Neutrophil (primary cell): Measurements from ENCODE around the gene MAP4.

Experiments used
- H3K27ac ChIP-seq: fragments of 200-600 bp; sonication (generic); 2 replicates; pipeline ENCODE4 v1.5.1; 2016; ENCODE audit warnings: mild to moderate bottlenecking, moderate library complexity
- H3K27me3 ChIP-seq: fragments of 200-600 bp; sonication (generic); 2 replicates; pipeline ENCODE4 v1.6.0; 2016; ENCODE audit warnings: mild to moderate bottlenecking
- H3K36me3 ChIP-seq: fragments of 200-600 bp; sonication (generic); 2 replicates; pipeline ENCODE4 v1.5.1; 2017
- H3K4me1 ChIP-seq, 2 experiments: fragments of 200-600 bp in 1 of 2; sonication (generic) in 1 of 2; 1 replicate in 1 of 2; 2 replicates in 1 of 2; pipeline versions ENCODE4 v1.5.1 to v1.6.1; 2013 to 2016; ENCODE audit warnings: low read depth in 1 of 2, low read length in 1 of 2, mild to moderate bottlenecking in 1 of 2, moderate library complexity in 1 of 2; ENCODE audit not compliant: control insufficient read depth in 1 of 2, insufficient read depth in 1 of 2
- H3K4me3 ChIP-seq, 2 experiments: fragments of 200-600 bp in 1 of 2; sonication (generic) in 1 of 2; 1 replicate in 1 of 2; 2 replicates in 1 of 2; pipeline ENCODE4 v1.5.1; 2013 to 2016; ENCODE audit warnings: low read depth in 1 of 2, low read length in 1 of 2, mild to moderate bottlenecking in 1 of 2, moderate library complexity in 1 of 2
- H3K9me3 ChIP-seq: fragments of 200-600 bp; sonication (generic); 2 replicates; pipeline ENCODE4 v1.5.1; 2016
- TF ChIP-seq, protein P1 (sequence below): fragments of 200-600 bp; sonication (generic); IDR thresholded peaks from 2 replicates; pipeline ENCODE4 v1.5.1; 2016; ENCODE audit warnings: antibody characterized with exemption

Gene MAP4

DNA sequence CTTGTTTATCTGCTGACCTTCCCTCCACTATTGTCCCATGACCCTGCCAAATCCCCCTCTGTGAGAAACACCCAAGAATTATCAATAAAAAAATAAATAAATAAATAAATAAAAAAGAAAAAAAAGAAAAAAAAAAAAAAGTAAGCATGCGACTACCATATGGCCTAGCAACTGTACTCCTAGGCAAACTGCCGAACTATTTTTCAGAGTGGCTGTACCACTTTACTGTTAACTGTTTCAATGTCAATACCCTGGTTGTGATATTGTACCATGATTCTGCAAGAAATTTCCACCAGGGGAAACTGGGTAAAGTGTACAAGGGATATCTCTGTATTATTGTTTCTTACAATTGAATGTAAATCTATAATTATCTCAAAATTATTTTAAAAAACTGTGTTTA lies 41.3 kb upstream of the MAP4 start:
- Histone ChIP-seq H3K4me1 (no peaks in the 10 kb centered on the region), H3K27me3 (no peaks in the 10 kb centered on the region), H3K4me3 (no peak overlapping the region), H3K27ac (no peak overlapping the region), H3K9me3 (no peaks in the 10 kb centered on the region), H3K36me3 (no peaks in the 10 kb centered on the region)
- TF ChIP-seq, protein P1, sequence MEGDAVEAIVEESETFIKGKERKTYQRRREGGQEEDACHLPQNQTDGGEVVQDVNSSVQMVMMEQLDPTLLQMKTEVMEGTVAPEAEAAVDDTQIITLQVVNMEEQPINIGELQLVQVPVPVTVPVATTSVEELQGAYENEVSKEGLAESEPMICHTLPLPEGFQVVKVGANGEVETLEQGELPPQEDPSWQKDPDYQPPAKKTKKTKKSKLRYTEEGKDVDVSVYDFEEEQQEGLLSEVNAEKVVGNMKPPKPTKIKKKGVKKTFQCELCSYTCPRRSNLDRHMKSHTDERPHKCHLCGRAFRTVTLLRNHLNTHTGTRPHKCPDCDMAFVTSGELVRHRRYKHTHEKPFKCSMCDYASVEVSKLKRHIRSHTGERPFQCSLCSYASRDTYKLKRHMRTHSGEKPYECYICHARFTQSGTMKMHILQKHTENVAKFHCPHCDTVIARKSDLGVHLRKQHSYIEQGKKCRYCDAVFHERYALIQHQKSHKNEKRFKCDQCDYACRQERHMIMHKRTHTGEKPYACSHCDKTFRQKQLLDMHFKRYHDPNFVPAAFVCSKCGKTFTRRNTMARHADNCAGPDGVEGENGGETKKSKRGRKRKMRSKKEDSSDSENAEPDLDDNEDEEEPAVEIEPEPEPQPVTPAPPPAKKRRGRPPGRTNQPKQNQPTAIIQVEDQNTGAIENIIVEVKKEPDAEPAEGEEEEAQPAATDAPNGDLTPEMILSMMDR, result no peak

DNA sequence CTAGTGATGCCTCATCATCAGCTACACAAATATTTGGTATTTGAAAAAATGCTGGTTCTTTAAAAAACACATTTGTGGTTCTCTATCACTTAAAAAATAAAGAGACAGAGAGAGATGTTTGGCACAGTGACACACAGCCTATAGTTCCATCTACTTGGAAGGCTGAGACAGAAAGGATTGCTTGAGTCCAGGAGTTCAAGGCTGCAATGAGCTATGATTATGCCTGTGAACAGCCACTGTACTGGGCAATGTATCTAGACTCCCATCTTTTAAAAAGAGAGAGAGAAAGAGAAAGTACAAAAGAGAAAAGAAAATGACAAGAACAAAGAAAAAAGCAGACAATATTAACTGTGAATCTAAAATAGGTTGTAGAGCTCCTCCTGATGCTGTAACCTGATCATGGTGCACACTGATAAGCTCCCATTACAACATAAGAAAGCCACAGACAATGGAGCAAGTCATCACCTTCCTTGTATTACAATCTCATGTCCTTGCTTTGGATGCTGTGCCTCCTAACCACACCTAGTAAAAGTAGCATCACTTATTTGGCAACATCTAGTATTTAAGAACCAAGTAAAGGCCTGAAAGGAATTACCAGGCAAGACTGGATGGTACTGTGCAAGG lies 31.7 kb upstream of the MAP4 start:
- Histone ChIP-seq H3K9me3 (no peaks in the 10 kb centered on the region), H3K4me3 (no peak overlapping the region), H3K4me1 (peaks cover 0 to 4% of the 10 kb centered on the region in 2 experiments), H3K36me3 (no peaks in the 10 kb centered on the region), H3K27ac (no peak overlapping the region), H3K27me3 (no peaks in the 10 kb centered on the region)
- TF ChIP-seq, protein P1, result no peak

DNA sequence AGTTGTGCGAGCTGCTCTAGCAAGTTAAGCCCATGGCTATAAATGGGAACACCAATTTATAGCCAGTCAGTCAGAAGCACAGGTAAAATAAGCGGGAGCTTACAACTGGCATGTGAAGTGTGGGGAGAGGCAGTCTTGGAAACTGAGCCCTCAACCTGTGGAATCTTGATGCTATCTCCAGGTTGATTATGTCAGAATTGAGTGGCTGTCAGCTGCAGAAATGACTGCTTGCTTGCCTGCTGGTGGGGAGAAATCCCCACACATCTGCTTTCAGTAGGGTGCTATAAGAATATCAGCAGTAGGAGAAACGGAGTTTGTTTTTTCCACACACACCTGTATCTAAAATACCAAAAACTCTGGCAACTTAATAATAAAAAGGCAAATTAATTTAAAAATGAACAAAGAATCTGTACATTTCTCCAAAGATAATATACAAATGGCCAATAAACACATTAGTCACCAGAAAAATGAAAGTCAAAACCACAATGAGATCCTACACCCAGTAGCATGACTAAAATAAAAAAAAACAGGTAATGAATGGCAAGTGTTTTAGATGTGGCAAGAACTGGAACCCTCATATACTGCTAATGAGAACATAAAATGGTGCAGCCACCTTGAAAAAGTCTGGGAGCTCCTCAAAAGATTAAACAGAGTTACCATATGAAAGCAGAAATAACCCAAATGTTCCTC lies 26.0 kb upstream of the MAP4 start:
- H3K27me3 ChIP-seq, result no peaks in the 10 kb centered on the region
- no peaks in the 10 kb centered on the region for H3K4me1 ChIP-seq
- H3K9me3 ChIP-seq, result no peaks in the 10 kb centered on the region
- no peak overlapping the region for H3K4me3 ChIP-seq
- TF ChIP-seq, protein P1, result no peak
- H3K36me3 ChIP-seq, result no peaks in the 10 kb centered on the region
- no peak overlapping the region for H3K27ac ChIP-seq

DNA sequence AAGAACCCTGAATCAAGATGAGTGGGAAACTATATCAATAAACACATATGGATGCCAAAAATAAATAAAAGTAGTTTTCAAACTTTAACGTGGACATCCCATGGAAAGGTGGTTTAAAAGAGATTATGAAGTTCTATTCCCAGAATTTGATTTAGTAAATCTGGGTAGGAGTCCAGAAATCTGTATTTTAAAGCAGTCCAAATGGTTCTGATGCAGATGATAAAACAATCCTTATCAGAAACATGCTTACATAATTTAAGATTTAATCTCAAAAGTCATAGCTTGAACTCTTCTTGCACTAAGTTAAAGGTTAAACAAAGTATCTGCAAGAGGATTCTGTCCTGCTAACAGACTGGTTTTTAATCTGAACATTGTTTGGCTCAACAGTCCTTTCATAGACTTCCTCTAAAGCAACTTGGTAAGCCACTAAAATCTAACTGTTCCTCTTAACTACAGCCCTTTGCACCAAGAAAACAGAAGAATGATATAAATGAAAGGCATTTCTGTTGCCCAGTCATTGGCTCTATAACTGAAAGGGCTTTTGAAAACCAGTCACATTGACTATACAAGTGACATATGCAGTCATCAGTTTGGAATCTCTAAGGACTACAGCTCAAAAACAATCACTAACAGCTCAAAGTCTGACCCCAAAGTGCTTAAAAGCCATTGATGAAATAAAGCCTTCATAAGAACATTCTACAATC lies 23.4 kb upstream of the MAP4 start:
- Histone ChIP-seq H3K27ac (no peak overlapping the region), H3K36me3 (no peaks in the 10 kb centered on the region), H3K4me3 (no peak overlapping the region), H3K27me3 (no peaks in the 10 kb centered on the region), H3K4me1 (no peaks in the 10 kb centered on the region), H3K9me3 (no peaks in the 10 kb centered on the region)
- TF ChIP-seq, protein P1, result no peak

DNA sequence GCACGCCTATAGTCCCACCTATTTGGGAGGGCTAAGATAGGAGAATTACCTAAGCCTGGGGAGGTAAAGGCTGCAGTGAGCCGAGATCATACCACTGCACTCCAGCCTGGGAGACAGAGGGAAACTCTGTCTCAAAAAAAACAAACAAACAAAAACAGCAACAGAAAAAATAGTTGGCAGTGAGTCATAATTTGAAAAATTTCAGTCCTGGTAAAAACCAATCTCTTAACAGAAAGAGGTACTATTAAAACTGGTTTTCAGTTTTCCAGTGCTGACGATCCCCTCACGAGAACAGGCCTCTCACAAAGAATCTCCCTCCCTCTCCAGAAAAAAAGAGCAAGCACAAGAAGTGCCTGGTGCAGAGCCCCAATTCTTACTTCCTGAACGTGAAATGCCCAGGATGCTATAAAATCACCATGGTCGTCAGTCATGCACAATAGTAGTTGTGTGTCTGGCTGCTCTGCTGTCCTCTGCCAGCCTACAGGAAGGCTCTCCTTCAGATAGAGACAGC lies 22.8 kb upstream of the MAP4 start:
- Histone ChIP-seq H3K36me3 (no peaks in the 10 kb centered on the region), H3K27ac (no peak overlapping the region), H3K9me3 (no peaks in the 10 kb centered on the region), H3K4me3 (no peak overlapping the region), H3K4me1 (no peaks in the 10 kb centered on the region), H3K27me3 (no peaks in the 10 kb centered on the region)
- TF ChIP-seq, protein P1, result no peak
